Mammary epithelial cell (primary cell): ENCODE results near the gene ZNF341.

ENCODE experiments used
- EZH2 ChIP-seq: IDR thresholded peaks from 2 replicates; pipeline ENCODE4 v1.6.1; 2012; ENCODE audit warnings: low read length, inconsistent platforms, borderline replicate concordance
- TF ChIP-seq, protein P1 (sequence below), 2 donors: IDR thresholded peaks in 1 of 2; conservative IDR thresholded peaks in 1 of 2; 2 replicates each; pipeline ENCODE4 v1.5.1; 2011 to 2012; ENCODE audit warnings: inconsistent platforms in 2 of 2, low read length in 2 of 2, mild to moderate bottlenecking in 2 of 2, control low read depth in 1 of 2, low read depth in 1 of 2; ENCODE audit not compliant: insufficient read depth in 1 of 2; ENCODE audit errors: extremely low read depth in 1 of 2

DNA sequence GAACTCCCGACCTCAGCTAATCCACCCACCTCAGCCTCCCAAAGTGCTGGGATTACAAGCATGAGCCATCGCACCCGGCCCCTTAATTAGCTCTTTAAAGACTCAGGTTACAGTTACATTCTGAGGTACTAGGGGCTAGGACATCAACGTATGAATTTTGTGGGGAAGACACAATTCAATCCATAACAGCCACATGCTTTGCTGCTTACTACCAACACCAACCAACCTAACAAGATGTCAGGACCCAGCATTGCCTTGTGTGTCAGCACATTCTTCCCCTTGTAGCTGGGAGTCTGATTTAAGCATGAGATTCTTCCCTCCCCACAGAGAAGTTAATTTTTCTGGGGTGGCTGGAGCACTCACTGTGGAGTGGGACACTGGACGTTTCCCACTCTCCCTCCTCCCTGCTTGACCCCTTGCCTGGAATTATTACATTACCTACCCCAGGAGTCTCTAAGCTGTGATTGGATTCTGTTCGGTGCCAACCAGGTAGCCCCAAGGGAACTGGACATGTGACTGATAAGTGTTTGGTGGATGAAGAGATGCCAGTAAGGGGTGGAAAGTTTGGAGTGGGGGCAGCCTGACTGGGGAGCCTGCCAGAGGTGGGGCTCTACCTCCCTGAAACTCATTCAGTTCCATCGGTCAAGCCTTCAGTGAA, 6.1 kb upstream of the ZNF341 start:
- TF ChIP-seq, protein P1, sequence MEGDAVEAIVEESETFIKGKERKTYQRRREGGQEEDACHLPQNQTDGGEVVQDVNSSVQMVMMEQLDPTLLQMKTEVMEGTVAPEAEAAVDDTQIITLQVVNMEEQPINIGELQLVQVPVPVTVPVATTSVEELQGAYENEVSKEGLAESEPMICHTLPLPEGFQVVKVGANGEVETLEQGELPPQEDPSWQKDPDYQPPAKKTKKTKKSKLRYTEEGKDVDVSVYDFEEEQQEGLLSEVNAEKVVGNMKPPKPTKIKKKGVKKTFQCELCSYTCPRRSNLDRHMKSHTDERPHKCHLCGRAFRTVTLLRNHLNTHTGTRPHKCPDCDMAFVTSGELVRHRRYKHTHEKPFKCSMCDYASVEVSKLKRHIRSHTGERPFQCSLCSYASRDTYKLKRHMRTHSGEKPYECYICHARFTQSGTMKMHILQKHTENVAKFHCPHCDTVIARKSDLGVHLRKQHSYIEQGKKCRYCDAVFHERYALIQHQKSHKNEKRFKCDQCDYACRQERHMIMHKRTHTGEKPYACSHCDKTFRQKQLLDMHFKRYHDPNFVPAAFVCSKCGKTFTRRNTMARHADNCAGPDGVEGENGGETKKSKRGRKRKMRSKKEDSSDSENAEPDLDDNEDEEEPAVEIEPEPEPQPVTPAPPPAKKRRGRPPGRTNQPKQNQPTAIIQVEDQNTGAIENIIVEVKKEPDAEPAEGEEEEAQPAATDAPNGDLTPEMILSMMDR (conservative IDR thresholded peaks at IDR 0.05 in 1 of 2, IDR thresholded peaks at IDR 0.05 in 1 of 2; ENCODE audit: extremely low read depth in 1 of 2, insufficient read depth in 1 of 2, low read depth in 1 of 2, low read length in 2 of 2) = no peak
- TF ChIP-seq EZH2 = no peak
